ENCODE measurements around the gene SELENOO. TPM values are rescaled to one million over a fixed set of nuclear protein-coding genes. Genes with fewer than 3 reads are reported as not detected.
A peak's percentile ranks its signal among the peaks of the same experiment; 100 is the strongest.

The SELENOO gene
- total and polyA plus RNA-seq, 2 experiments from 2014 or later: 29.8 to 54.5 TPM

DNA sequence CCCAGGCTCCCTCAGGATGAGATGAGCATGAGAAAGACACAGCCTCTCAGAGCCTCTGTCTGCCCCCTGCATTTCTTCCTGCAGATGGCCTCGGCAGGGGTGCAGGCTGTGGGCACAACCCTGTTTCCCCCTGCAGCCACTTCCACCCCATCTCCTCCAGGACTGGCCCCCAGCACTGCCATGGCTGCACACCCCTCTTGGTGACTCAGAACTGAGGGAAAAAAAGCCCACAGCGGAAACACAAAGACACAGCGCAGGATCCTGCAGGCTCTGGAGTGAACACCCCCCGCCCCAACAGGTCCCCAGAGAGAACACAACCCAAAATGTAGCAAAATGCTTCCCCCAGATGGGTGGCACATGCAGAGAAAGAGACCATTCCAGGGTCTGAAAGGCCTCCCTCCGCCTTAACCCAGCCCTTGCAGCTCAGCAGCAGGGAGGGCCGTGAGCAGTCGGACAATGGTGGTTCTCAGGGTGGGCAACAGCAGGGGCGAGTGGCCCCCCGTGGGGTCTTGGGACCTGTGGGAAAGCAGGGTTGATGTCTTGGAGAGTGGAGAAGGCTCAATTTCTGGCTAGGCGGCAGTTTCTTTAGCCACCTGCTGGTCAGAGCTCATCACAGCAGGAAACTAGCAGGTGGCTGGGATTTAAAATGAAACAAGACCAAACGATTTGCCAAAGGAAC is 36.1 kb downstream of the SELENOO start:
- peaks cover 5% of the 10 kb centered on the region for H3K4me1 ChIP-seq (ENCODE audit: low read depth)
- H3K36me3 ChIP-seq: no peaks in the 10 kb centered on the region
- H3K27ac ChIP-seq: no peak overlapping the region
- H3K27me3 ChIP-seq: no peaks in the 10 kb centered on the region
- no peak overlapping the region for H3K4me3 ChIP-seq
- peak; percentile 44 for TF ChIP-seq CTCF (IDR thresholded peaks at IDR 0.05; ENCODE audit: low read depth, low read length)
- no peaks in the 10 kb centered on the region for H3K9me3 ChIP-seq (ENCODE audit: low read depth)
- DNase-seq (ENCODE audit: low read depth in 1 of 2, low spot score in 1 of 2): no peak

DNA sequence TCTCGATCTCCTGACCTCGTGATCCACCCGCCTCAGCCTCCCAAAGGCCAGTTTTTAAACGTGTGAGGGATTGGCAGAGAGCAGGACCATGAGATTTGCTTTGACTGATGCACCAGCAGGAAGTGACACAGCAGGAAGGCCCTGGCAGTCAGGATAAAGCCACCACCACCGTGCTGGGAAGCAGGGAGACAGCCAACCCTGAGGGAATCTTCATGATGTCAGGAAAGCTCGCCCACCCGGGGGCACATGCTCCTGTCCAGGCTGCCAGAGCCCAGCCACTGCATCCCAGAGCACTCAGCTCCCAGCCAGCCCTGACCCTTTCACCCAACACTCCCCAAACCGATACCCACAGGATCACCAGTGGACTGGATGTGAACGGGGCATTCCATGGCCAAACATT is 37.9 kb downstream of the SELENOO start:
- Histone ChIP-seq H3K27me3 (no peaks in the 10 kb centered on the region), H3K4me1 (ENCODE audit: low read depth) (peaks cover 17% of the 10 kb centered on the region), H3K4me3 (no peak overlapping the region), H3K36me3 (no peaks in the 10 kb centered on the region), H3K9me3 (ENCODE audit: low read depth) (no peaks in the 10 kb centered on the region), H3K27ac (no peak overlapping the region)
- no peak for TF ChIP-seq CTCF (IDR thresholded peaks at IDR 0.05; ENCODE audit: low read depth, low read length)
- no peak for DNase-seq (ENCODE audit: low read depth in 1 of 2, low spot score in 1 of 2)

- no peaks in the 10 kb centered on the region for H3K9me3 ChIP-seq (ENCODE audit: low read depth)
- no peak for DNase-seq (ENCODE audit: low read depth in 1 of 2, low spot score in 1 of 2)
- peak overlapping the region; percentile 4 for H3K4me3 ChIP-seq
- peaks cover 6% of the 10 kb centered on the region for H3K36me3 ChIP-seq
- H3K27me3 ChIP-seq: no peaks in the 10 kb centered on the region
- peaks cover 22% of the 10 kb centered on the region for H3K4me1 ChIP-seq (ENCODE audit: low read depth)
- no peak overlapping the region for H3K27ac ChIP-seq
- no peak for TF ChIP-seq CTCF (IDR thresholded peaks at IDR 0.05; ENCODE audit: low read depth, low read length)
Observed at GRCh38 chr22:50242406-50242949, 41.7 kb downstream of the SELENOO start.

DNA sequence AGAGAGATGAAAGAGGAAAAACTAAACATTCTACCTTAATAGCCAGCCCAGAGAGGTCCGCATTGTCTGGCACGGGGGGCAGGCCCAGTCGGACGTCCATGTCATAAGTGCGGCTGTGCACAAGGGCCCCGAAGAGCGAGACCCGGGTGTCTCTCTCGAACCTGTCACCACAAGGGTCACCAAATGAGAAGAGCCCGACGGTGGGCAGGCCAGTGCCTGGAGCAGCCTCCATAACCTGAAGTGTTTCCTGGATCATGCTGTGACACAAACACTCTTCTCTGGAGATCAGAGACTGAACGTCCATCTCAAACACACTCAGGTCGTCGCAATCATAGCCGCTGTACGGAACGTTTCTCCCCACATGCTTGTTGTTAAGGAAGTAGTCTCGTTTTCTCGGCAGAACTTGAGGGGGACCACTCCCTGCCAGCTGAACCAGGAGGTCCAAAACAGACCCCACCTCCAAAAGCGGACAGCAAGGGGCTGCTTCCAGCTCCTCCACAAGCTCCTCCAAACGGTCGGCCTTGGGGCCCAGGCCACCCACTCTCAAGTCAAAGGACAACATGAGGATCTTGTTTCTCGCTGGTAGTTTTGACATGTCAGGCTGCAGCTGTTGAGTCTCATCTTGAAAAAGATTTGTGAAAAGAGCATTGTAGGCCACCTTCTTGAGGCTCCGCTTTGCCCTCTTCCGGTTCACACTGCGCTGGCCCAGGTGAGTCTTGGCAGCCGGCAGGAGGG is 43.0 kb downstream of the SELENOO start:
- H3K4me3 ChIP-seq: peak overlapping the region; percentile 81
- no peak for DNase-seq (ENCODE audit: low read depth in 1 of 2, low spot score in 1 of 2)
- no peaks in the 10 kb centered on the region for H3K9me3 ChIP-seq (ENCODE audit: low read depth)
- H3K4me1 ChIP-seq (ENCODE audit: low read depth): peaks cover 22% of the 10 kb centered on the region
- TF ChIP-seq CTCF (IDR thresholded peaks at IDR 0.05; ENCODE audit: low read depth, low read length): no peak
- H3K36me3 ChIP-seq: peaks cover 6% of the 10 kb centered on the region
- peak overlapping the region; percentile 88 for H3K27ac ChIP-seq
- no peaks in the 10 kb centered on the region for H3K27me3 ChIP-seq

DNA sequence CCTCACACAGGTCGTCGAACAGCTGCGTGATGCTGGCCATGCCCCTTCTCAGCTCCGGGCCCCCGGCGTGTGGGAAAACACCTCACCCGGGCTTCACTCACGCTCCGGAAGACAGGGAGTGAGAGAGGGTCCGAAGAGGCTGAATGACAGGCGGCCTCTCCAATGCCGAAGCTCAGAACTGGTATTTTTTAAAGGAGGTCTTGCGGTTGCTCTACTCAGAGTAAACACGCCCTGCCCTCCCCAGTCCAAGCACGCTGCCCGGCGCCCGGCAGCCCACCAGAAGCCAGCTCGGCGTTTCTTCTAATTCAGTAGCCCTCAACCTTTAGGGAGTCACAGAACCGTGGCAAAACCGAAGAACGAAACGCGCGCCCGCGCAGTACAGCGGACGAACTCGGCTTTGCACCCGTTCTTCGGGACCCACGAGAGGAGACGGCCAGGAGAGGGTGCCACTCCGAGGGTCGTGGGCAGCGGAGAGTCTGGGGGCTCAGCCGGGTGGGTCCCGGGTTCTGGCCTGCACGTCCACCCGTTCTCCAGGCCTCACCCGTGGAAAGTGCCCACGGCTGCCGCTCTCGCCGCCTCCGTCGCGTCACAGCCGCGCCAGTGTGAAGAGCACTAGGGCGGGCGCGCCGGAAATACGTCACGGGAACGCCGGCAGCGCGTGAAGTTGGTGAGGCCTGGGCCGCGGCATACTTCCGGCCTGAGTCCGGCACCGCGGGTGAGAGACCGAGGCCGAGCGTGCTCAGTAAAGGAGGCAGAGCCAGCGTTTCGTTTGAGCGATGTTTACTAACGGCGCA is 43.8 kb downstream of the SELENOO start, which contains the start of gene TUBGCP6:
Gene TUBGCP6, minus strand, starts transcription at position 604 of the 794 bp plus-strand sequence. Its CDS starts 564 bp downstream, at position 40.
- peak; percentile 6 for TF ChIP-seq CTCF (IDR thresholded peaks at IDR 0.05; ENCODE audit: low read depth, low read length)
- peak within 1 kb of the TSS; percentile 81 for H3K4me3 ChIP-seq
- H3K4me1 ChIP-seq (ENCODE audit: low read depth): peaks cover 22% of the 10 kb centered on the region
- no peaks in the 10 kb centered on the region for H3K27me3 ChIP-seq
- no peaks in the 10 kb centered on the region for H3K9me3 ChIP-seq (ENCODE audit: low read depth)
- peak; percentile 95 to 97 for DNase-seq (ENCODE audit: low read depth in 1 of 2, low spot score in 1 of 2)
- H3K27ac ChIP-seq: peak within 1 kb of the TSS; percentile 88
- H3K36me3 ChIP-seq: peaks cover 6% of the 10 kb centered on the region
